ENCODE data around the gene C5AR1.
A peak's percentile ranks its signal among the peaks of the same experiment; 100 is the strongest.

The C5AR1 gene

DNA sequence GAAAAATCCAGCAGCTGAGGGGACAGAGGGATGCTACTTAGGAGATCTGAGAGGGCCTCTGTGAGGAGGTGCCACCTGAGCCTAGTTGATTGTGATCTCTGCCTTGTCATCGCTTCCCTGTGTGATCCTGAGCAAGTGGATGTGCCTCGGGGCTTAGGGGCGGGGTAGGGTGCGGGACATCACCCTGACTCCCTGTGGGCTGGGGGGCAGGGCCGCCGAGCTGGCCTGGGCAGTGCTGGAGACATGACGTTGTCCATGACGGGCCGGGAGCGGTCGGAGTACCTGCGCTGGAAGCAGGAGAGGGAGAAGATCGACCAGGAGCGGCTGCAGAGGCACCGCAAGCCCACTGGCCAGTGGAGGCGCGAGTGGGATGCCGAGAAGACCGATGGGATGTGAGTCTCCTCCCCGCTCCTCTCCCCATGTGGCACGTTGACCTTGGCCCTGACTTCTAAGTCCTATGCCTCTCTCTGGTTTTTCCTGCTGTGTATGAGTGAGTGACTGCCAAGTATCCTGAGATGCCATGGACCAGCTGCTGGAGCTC, 43.2 kb upstream of the C5AR1 start:
- no peak overlapping the region for H2BK120ac ChIP-seq (ENCODE audit: insufficient read depth, low read length, poor library complexity)
- no peaks in the 10 kb centered on the region for H3K79me2 ChIP-seq (ENCODE audit: control insufficient read depth, insufficient read depth, low read length, poor library complexity)
- H2BK5ac ChIP-seq (ENCODE audit: low read depth, low read length, poor library complexity): no peak overlapping the region
- no peak overlapping the region for H3K4me3 ChIP-seq (ENCODE audit: low read depth, low read length)
- no peak overlapping the region for H4K12ac ChIP-seq (ENCODE audit: low read depth, low read length)
- H3K27me3 ChIP-seq (ENCODE audit: insufficient read depth, low read length): no peaks in the 10 kb centered on the region
- H3K27ac ChIP-seq (ENCODE audit: low read depth, low read length): no peak overlapping the region
- H3K9ac ChIP-seq (ENCODE audit: low read length): no peak overlapping the region
- H3K36me3 ChIP-seq (ENCODE audit: control insufficient read depth in 1 of 2, insufficient read depth in 2 of 2, low read length in 2 of 2): peaks cover 55 to 60% of the 10 kb centered on the region in 2 experiments
- H4K8ac ChIP-seq (ENCODE audit: low read depth, low read length): peak overlapping the region; percentile 1
- peak; percentile 14 to 56 for DNase-seq
- peaks cover 2% of the 10 kb centered on the region for H3K9me3 ChIP-seq (ENCODE audit: insufficient read depth, low read depth, low read length)
- no peak overlapping the region for H2AFZ ChIP-seq (ENCODE audit: insufficient read depth, low read length, poor library complexity)
- H4K91ac ChIP-seq (ENCODE audit: low read depth, low read length): no peak overlapping the region
- peaks cover 2% of the 10 kb centered on the region for H3K79me1 ChIP-seq (ENCODE audit: low read length)
- H3K18ac ChIP-seq (ENCODE audit: low read length): no peak overlapping the region
- H3K4me2 ChIP-seq (ENCODE audit: low read length): no peak overlapping the region
- no peak overlapping the region for H3K4ac ChIP-seq (ENCODE audit: low read depth, low read length)
- H3K23ac ChIP-seq (ENCODE audit: low read length): no peak overlapping the region
- H2BK12ac ChIP-seq (ENCODE audit: low read length): no peak overlapping the region
- no peak overlapping the region for H3K14ac ChIP-seq (ENCODE audit: low read length)
- no peak overlapping the region for H2AK5ac ChIP-seq (ENCODE audit: low read length)
- WGBS (ENCODE audit: extremely low coverage, insufficient coverage, insufficient read length): no CpG with 5 or more reads among the region's 21 CpGs
- H3K4me1 ChIP-seq (ENCODE audit: control insufficient read depth in 1 of 2, insufficient read depth in 2 of 2, low read length in 2 of 2): no peaks in the 10 kb centered on the region

DNA sequence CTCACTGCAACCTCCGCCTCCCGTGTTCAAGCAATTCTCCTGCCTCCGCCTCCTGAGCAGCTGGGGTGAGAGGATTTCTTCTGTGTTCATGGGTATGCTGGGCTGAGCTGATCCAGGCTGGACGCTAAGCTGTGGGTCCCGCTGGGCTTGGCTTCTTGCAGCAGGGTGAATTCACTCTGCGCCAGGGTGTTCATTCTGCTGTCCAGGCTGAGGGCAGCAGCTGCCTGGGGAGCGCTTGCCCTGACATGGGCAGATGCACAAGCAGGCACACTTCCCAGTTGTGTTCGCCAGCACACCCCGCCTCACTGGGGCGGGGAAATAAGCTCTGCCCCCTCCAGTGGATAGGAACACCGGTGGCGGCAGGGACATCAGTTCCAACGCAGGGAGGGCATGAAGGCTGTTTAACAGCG, 42.3 kb upstream of the C5AR1 start:
- no peaks in the 10 kb centered on the region for H3K79me2 ChIP-seq (ENCODE audit: control insufficient read depth, insufficient read depth, low read length, poor library complexity)
- peaks cover 57 to 59% of the 10 kb centered on the region in 2 experiments for H3K36me3 ChIP-seq (ENCODE audit: control insufficient read depth in 1 of 2, insufficient read depth in 2 of 2, low read length in 2 of 2)
- no peak overlapping the region for H2BK5ac ChIP-seq (ENCODE audit: low read depth, low read length, poor library complexity)
- H2BK12ac ChIP-seq (ENCODE audit: low read length): no peak overlapping the region
- no peak overlapping the region for H3K18ac ChIP-seq (ENCODE audit: low read length)
- H4K12ac ChIP-seq (ENCODE audit: low read depth, low read length): no peak overlapping the region
- no peak overlapping the region for H4K8ac ChIP-seq (ENCODE audit: low read depth, low read length)
- no peak overlapping the region for H3K14ac ChIP-seq (ENCODE audit: low read length)
- no CpG with 5 or more reads among the region's 14 CpGs for WGBS (ENCODE audit: extremely low coverage, insufficient coverage, insufficient read length)
- H3K4me2 ChIP-seq (ENCODE audit: low read length): no peak overlapping the region
- H4K91ac ChIP-seq (ENCODE audit: low read depth, low read length): no peak overlapping the region
- no peak overlapping the region for H3K4ac ChIP-seq (ENCODE audit: low read depth, low read length)
- no peak overlapping the region for H3K9ac ChIP-seq (ENCODE audit: low read length)
- H2AK5ac ChIP-seq (ENCODE audit: low read length): no peak overlapping the region
- H3K79me1 ChIP-seq (ENCODE audit: low read length): peaks cover 2% of the 10 kb centered on the region
- peaks cover 0 to 4% of the 10 kb centered on the region in 2 experiments for H3K4me1 ChIP-seq (ENCODE audit: control insufficient read depth in 1 of 2, insufficient read depth in 2 of 2, low read length in 2 of 2)
- H3K4me3 ChIP-seq (ENCODE audit: low read depth, low read length): no peak overlapping the region
- H3K27me3 ChIP-seq (ENCODE audit: insufficient read depth, low read length): no peaks in the 10 kb centered on the region
- no peak overlapping the region for H2AFZ ChIP-seq (ENCODE audit: insufficient read depth, low read length, poor library complexity)
- H3K9me3 ChIP-seq (ENCODE audit: insufficient read depth, low read depth, low read length): peaks cover 2% of the 10 kb centered on the region
- H3K27ac ChIP-seq (ENCODE audit: low read depth, low read length): no peak overlapping the region
- H3K23ac ChIP-seq (ENCODE audit: low read length): no peak overlapping the region
- no peak for DNase-seq
- H2BK120ac ChIP-seq (ENCODE audit: insufficient read depth, low read length, poor library complexity): no peak overlapping the region

DNA sequence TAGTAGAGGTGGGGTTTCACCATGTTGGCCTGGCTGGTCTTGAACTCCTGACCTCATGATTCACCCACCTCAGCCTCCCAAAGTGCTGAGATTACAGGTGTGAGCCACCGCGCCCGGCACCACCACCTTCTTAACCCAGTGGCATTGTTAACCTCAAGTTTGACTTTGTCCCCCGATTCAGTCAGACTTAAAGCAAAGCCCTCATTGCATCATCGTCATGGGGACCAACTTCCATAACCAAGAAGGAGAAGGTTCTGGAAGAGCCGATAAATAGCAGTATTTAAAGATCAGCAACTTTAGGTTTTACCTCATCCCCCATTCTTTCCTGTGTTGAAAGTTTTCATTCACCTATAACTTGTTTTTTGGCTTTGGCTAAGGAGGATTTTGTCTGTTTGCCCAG, 41.6 kb upstream of the C5AR1 start:
- Histone ChIP-seq H3K9ac (ENCODE audit: low read length) (no peak overlapping the region), H4K91ac (ENCODE audit: low read depth, low read length) (no peak overlapping the region), H3K27ac (ENCODE audit: low read depth, low read length) (no peak overlapping the region), H2BK12ac (ENCODE audit: low read length) (no peak overlapping the region), H3K4me1 (ENCODE audit: control insufficient read depth in 1 of 2, insufficient read depth in 2 of 2, low read length in 2 of 2) (peaks cover 2 to 11% of the 10 kb centered on the region in 2 experiments), H3K4ac (ENCODE audit: low read depth, low read length) (no peak overlapping the region), H4K8ac (ENCODE audit: low read depth, low read length) (no peak overlapping the region), H3K79me2 (ENCODE audit: control insufficient read depth, insufficient read depth, low read length, poor library complexity) (no peaks in the 10 kb centered on the region), H2AK5ac (ENCODE audit: low read length) (no peak overlapping the region), H3K4me2 (ENCODE audit: low read length) (no peak overlapping the region), H2BK120ac (ENCODE audit: insufficient read depth, low read length, poor library complexity) (no peak overlapping the region), H3K79me1 (ENCODE audit: low read length) (peaks cover 6% of the 10 kb centered on the region), H3K4me3 (ENCODE audit: low read depth, low read length) (no peak overlapping the region), H4K12ac (ENCODE audit: low read depth, low read length) (no peak overlapping the region), H3K27me3 (ENCODE audit: insufficient read depth, low read length) (no peaks in the 10 kb centered on the region), H3K9me3 (ENCODE audit: insufficient read depth, low read depth, low read length) (peaks cover 2% of the 10 kb centered on the region), H3K14ac (ENCODE audit: low read length) (no peak overlapping the region), H3K18ac (ENCODE audit: low read length) (no peak overlapping the region), H2AFZ (ENCODE audit: insufficient read depth, low read length, poor library complexity) (no peak overlapping the region), H2BK5ac (ENCODE audit: low read depth, low read length, poor library complexity) (no peak overlapping the region), H3K36me3 (ENCODE audit: control insufficient read depth in 1 of 2, insufficient read depth in 2 of 2, low read length in 2 of 2) (peaks cover 53% of the 10 kb centered on the region in 2 experiments), H3K23ac (ENCODE audit: low read length) (no peak overlapping the region)
- no CpG with 5 or more reads among the region's 6 CpGs for WGBS (ENCODE audit: extremely low coverage, insufficient coverage, insufficient read length)
- no peak for DNase-seq

DNA sequence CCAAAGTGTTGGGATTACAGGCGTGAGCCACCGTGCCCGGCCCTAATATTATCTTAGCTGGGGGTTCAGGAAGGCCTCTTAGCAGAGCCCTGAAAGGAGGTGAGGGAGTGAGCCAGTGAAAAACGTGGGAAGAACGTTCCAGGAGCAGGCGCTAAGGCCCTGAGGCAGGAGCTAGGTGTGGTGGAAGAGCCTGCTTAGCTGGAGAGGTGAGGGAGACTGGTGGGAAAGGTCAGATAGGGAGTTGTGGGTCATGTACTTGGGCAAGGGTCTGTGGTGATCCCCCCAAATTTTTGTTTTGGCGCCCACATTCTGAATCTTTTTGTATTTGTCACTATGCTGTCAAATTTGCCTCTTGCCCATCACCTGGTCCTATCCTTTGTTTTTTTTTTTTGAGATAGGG, 40.1 kb upstream of the C5AR1 start:
- no peak overlapping the region for H3K27ac ChIP-seq (ENCODE audit: low read depth, low read length)
- no peak overlapping the region for H4K91ac ChIP-seq (ENCODE audit: low read depth, low read length)
- no peak overlapping the region for H4K12ac ChIP-seq (ENCODE audit: low read depth, low read length)
- peaks cover 45 to 46% of the 10 kb centered on the region in 2 experiments for H3K36me3 ChIP-seq (ENCODE audit: control insufficient read depth in 1 of 2, insufficient read depth in 2 of 2, low read length in 2 of 2)
- H2AK5ac ChIP-seq (ENCODE audit: low read length): no peak overlapping the region
- no peak overlapping the region for H2AFZ ChIP-seq (ENCODE audit: insufficient read depth, low read length, poor library complexity)
- H3K14ac ChIP-seq (ENCODE audit: low read length): no peak overlapping the region
- no peak overlapping the region for H3K23ac ChIP-seq (ENCODE audit: low read length)
- no peak overlapping the region for H2BK12ac ChIP-seq (ENCODE audit: low read length)
- H3K4me1 ChIP-seq (ENCODE audit: control insufficient read depth in 1 of 2, insufficient read depth in 2 of 2, low read length in 2 of 2): peaks cover 2 to 11% of the 10 kb centered on the region in 2 experiments
- no peaks in the 10 kb centered on the region for H3K27me3 ChIP-seq (ENCODE audit: insufficient read depth, low read length)
- no peak overlapping the region for H3K18ac ChIP-seq (ENCODE audit: low read length)
- H3K4me2 ChIP-seq (ENCODE audit: low read length): no peak overlapping the region
- no peak overlapping the region for H3K4me3 ChIP-seq (ENCODE audit: low read depth, low read length)
- no peak overlapping the region for H4K8ac ChIP-seq (ENCODE audit: low read depth, low read length)
- H3K4ac ChIP-seq (ENCODE audit: low read depth, low read length): no peak overlapping the region
- no CpG with 5 or more reads among the region's 7 CpGs for WGBS (ENCODE audit: extremely low coverage, insufficient coverage, insufficient read length)
- no peak for DNase-seq
- no peak overlapping the region for H3K9ac ChIP-seq (ENCODE audit: low read length)
- H3K79me2 ChIP-seq (ENCODE audit: control insufficient read depth, insufficient read depth, low read length, poor library complexity): peaks cover 5% of the 10 kb centered on the region
- H2BK120ac ChIP-seq (ENCODE audit: insufficient read depth, low read length, poor library complexity): no peak overlapping the region
- H3K9me3 ChIP-seq (ENCODE audit: insufficient read depth, low read depth, low read length): peaks cover 4% of the 10 kb centered on the region
- peaks cover 17% of the 10 kb centered on the region for H3K79me1 ChIP-seq (ENCODE audit: low read length)
- H2BK5ac ChIP-seq (ENCODE audit: low read depth, low read length, poor library complexity): no peak overlapping the region
